PC-3 (cell line): ENCODE measurements around the gene COL6A2. TPM values are rescaled to one million over a fixed set of nuclear protein-coding genes. Genes with fewer than 3 reads are reported as not detected.

ENCODE experiments used
- ATAC-seq: fragments of 200-7000 bp; cut with Tn5 transposase; 2 replicates; pipeline ENCODE4 v1.9.1; 2020; ENCODE audit warnings: mild to moderate bottlenecking, moderate library complexity
- BruUV-seq: library from RNA; stranded (reverse); fragments of 400-500 nt; replicated peaks from 2 replicates; lab custom pipeline; 2021; lab: Mats Ljungman, UMichigan
- CTCF ChIA-PET: fragments of 300-600 bp; sonication (Branson Sonifier 250); formaldehyde crosslinking; loops from one replicate; lab custom pipeline; 2022; ENCODE audit warnings: antibody characterized with exemption; lab: Charles Lee
- POLR2A ChIA-PET: fragments of 300-600 bp; sonication (Branson Sonifier 250); formaldehyde crosslinking; loops from one replicate; lab custom pipeline; 2022; ENCODE audit warnings: antibody characterized with exemption; ENCODE audit not compliant: unreplicated experiment; lab: Charles Lee
- DNase-seq: peaks from one replicate; pipeline ENCODE4 v3.0.0-alpha.2; 2015
- H2AFZ ChIP-seq: fragments of 300-600 bp; sonication (generic); 2 replicates; pipeline ENCODE4 v1.6.0; 2016; ENCODE audit warnings: antibody characterized with exemption, low read length
- H3F3A ChIP-seq: fragments of 300-600 bp; sonication (generic); one replicate; pipeline ENCODE4 v1.6.0; 2017; ENCODE audit warnings: antibody characterized with exemption, low read length, control low read depth, mild to moderate bottlenecking; ENCODE audit not compliant: unreplicated experiment
- H3K27ac ChIP-seq: fragments of 300-600 bp; sonication (generic); 2 replicates; pipeline ENCODE4 v1.5.1; 2016; ENCODE audit warnings: mild to moderate bottlenecking, low read length
- H3K27me3 ChIP-seq: fragments of 300-600 bp; sonication (generic); 2 replicates; pipeline ENCODE4 v1.6.1; 2016; ENCODE audit warnings: low read length, mixed read lengths
- H3K36me3 ChIP-seq: fragments of 300-600 bp; sonication (generic); 2 replicates; pipeline ENCODE4 v1.6.1; 2016; ENCODE audit warnings: low read depth, mixed run types, low read length, mixed read lengths
- H3K4me1 ChIP-seq: fragments of 300-600 bp; sonication (generic); 2 replicates; pipeline ENCODE4 v1.5.1; 2016; ENCODE audit warnings: low read length; ENCODE audit not compliant: insufficient read depth
- H3K4me2 ChIP-seq: fragments of 300-600 bp; sonication (generic); 2 replicates; pipeline ENCODE4 v1.6.0; 2016; ENCODE audit warnings: low read length
- H3K4me3 ChIP-seq: fragments of 300-600 bp; sonication (generic); 2 replicates; pipeline ENCODE4 v1.5.1; 2016; ENCODE audit warnings: mild to moderate bottlenecking, low read length, mixed read lengths
- H3K79me2 ChIP-seq: fragments of 300-600 bp; sonication (generic); 2 replicates; pipeline ENCODE4 v1.6.1; 2017; ENCODE audit warnings: low read length, mixed read lengths
- H3K9ac ChIP-seq: fragments of 300-600 bp; sonication (generic); 2 replicates; pipeline ENCODE4 v1.6.0; 2016; ENCODE audit warnings: mild to moderate bottlenecking, low read length
- H3K9me2 ChIP-seq: fragments of 300-600 bp; sonication (generic); replicated peaks from 2 replicates; pipeline ENCODE4 v1.6.1; 2016; ENCODE audit warnings: mixed run types, low read length, mixed read lengths
- H3K9me3 ChIP-seq: fragments of 300-600 bp; sonication (generic); 2 replicates; pipeline ENCODE4 v1.6.1; 2016; ENCODE audit warnings: low read length, mixed read lengths
- H4K20me1 ChIP-seq: fragments of 300-600 bp; sonication (generic); 2 replicates; pipeline ENCODE4 v1.6.1; 2016; ENCODE audit warnings: low read length, mixed read lengths
- CTCF ChIP-seq: fragments of 300-600 bp; sonication (generic); conservative IDR thresholded peaks from 2 replicates; pipeline ENCODE4 v1.5.1; 2017; ENCODE audit warnings: antibody characterized with exemption, low read depth, mild to moderate bottlenecking, low read length
- EZH2 ChIP-seq: fragments of 300-600 bp; sonication (generic); IDR thresholded peaks from one replicate; pipeline ENCODE4 v1.6.1; 2017; ENCODE audit warnings: antibody characterized with exemption, mild to moderate bottlenecking, low read length; ENCODE audit not compliant: unreplicated experiment
- EZH2phosphoT487 ChIP-seq: fragments of 300-600 bp; sonication (generic); IDR thresholded peaks from 2 replicates; pipeline ENCODE4 v1.6.1; 2018; ENCODE audit warnings: mild to moderate bottlenecking, antibody characterized with exemption, low read length, borderline replicate concordance
- intact Hi-C: fragments of 100-400 bp; cut with micrococcal nuclease; formaldehyde crosslinking; loops from 2 replicates; pipeline ENCODE4 v1.9.0; 2023
- total RNA-seq: library from RNA; depleted of rRNA; stranded (reverse); fragments of >200 nt; gene quantifications from 2 replicates; pipeline ENCODE4 v1.2.3, GENCODE V29; 2014

Gene COL6A2
- total RNA-seq, 1 experiment from 2014 or later = 521 TPM

- H4K20me1 ChIP-seq = no peaks in the 10 kb centered on the region
- no peaks in the 10 kb centered on the region for H3K27me3 ChIP-seq
- no peaks in the 10 kb centered on the region for H3K36me3 ChIP-seq
- no TSS peak for BruUV-seq
- no peak overlapping the region for H3K4me2 ChIP-seq
- H3K4me1 ChIP-seq = 0 out of 2 replicates have a peak, but pooled peaks cover 4% of the 10 kb centered on the region
- no peaks in the 10 kb centered on the region for H3F3A ChIP-seq
- ChIA-PET CTCF (interaction anchor here (2.5 kb wide), 1 partner anchor 11 kb away, joined by 12 read pairs; no protein-coding TSS in a partner anchor), POLR2A (no interaction called here)
- intact Hi-C loops = no loop called here
- no peaks in the 10 kb centered on the region for H3K9me3 ChIP-seq
- no peak for ATAC-seq
- no peak for TF ChIP-seq CTCF
- H3K9me2 ChIP-seq = no peaks in the 10 kb centered on the region
- H3K79me2 ChIP-seq = no peaks in the 10 kb centered on the region
- H2AFZ ChIP-seq = no peak overlapping the region
- no peak for DNase-seq
- H3K27ac ChIP-seq = no peak overlapping the region
- H3K9ac ChIP-seq = no peak overlapping the region
- H3K4me3 ChIP-seq = no peak overlapping the region
These were observed 56.4 kb downstream of the COL6A2 start for GRCh38 chr21:46154155-46154954.

- Histone ChIP-seq H3F3A (no peaks in the 10 kb centered on the region), H3K4me2 (no peak overlapping the region), H3K36me3 (no peaks in the 10 kb centered on the region), H4K20me1 (no peaks in the 10 kb centered on the region), H3K79me2 (no peaks in the 10 kb centered on the region), H3K9me3 (no peaks in the 10 kb centered on the region), H3K9ac (no peak overlapping the region), H3K27me3 (no peaks in the 10 kb centered on the region), H3K27ac (no peak overlapping the region), H3K4me3 (no peak overlapping the region), H3K4me1 (0 out of 2 replicates have a peak, but pooled peaks cover 4% of the 10 kb centered on the region), H3K9me2 (no peaks in the 10 kb centered on the region), H2AFZ (no peak overlapping the region)
- no TSS peak for BruUV-seq
- ATAC-seq (no peak), DNase-seq (no peak)
- ChIA-PET POLR2A (no interaction called here), CTCF (no interaction called here)
- no peak for TF ChIP-seq EZH2phosphoT487
- intact Hi-C loops = no loop called here
These were observed 57.1 kb downstream of the COL6A2 start for GRCh38 chr21:46154955-46155513.

GRCh38 chr21:46155514-46156377 is 57.8 kb downstream of the COL6A2 start, which contains the start of gene FTCD:
Gene FTCD (minus strand): TSS chr21:46155579. CDS start chr21:46155523, 56 bp downstream.
- Histone ChIP-seq H3K4me1 (0 out of 2 replicates have a peak, but pooled peaks cover 4% of the 10 kb centered on the region), H3K79me2 (no peaks in the 10 kb centered on the region), H3K4me3 (no peak within 1 kb of the TSS), H3K9ac (no peak within 1 kb of the TSS), H3K27ac (no peak within 1 kb of the TSS), H3K9me3 (no peaks in the 10 kb centered on the region), H3K36me3 (no peaks in the 10 kb centered on the region), H2AFZ (no peak within 1 kb of the TSS), H4K20me1 (no peaks in the 10 kb centered on the region), H3F3A (no peaks in the 10 kb centered on the region), H3K9me2 (no peaks in the 10 kb centered on the region), H3K4me2 (no peak within 1 kb of the TSS), H3K27me3 (no peaks in the 10 kb centered on the region)
- DNase-seq = no peak
- ATAC-seq = no peak
- ChIA-PET CTCF (no interaction called here), POLR2A (no interaction called here)
- intact Hi-C loops = no loop called here
- BruUV-seq = no TSS peak
- TF ChIP-seq EZH2 (no peak), EZH2phosphoT487 (no peak), CTCF (no peak)
